Memory B cell (primary cell): ENCODE measurements around the gene NTM.

ENCODE experiments used
- ATAC-seq: fragments of 150-1000 bp; cut with Tn5 transposase; 2 replicates; pipeline ENCODE4 v1.10.0; 2021; ENCODE audit warnings: low read depth, mild to moderate bottlenecking, moderate library complexity
- DNase-seq, 2 donors: peaks; one replicate each; pipeline ENCODE4 v3.0.0; 2022; ENCODE audit warnings: low spot score in 2 of 2
- H3K27ac Mint-ChIP-seq: one replicate; pipeline ENCODE4 v1.8.0; 2022; ENCODE audit warnings: mild to moderate bottlenecking, moderate library complexity, mixed read lengths
- H3K27me3 Mint-ChIP-seq: one replicate; pipeline ENCODE4 v1.8.0; 2022; ENCODE audit warnings: mixed read lengths
- H3K36me3 Mint-ChIP-seq: one replicate; pipeline ENCODE4 v1.8.0; 2022; ENCODE audit warnings: mild to moderate bottlenecking, mixed read lengths
- H3K4me1 Mint-ChIP-seq: one replicate; pipeline ENCODE4 v1.8.0; 2022; ENCODE audit warnings: mixed read lengths
- H3K4me3 Mint-ChIP-seq: one replicate; pipeline ENCODE4 v1.8.0; 2022; ENCODE audit warnings: mild to moderate bottlenecking, moderate library complexity, mixed read lengths
- H3K9me3 Mint-ChIP-seq: one replicate; pipeline ENCODE4 v1.8.0; 2022; ENCODE audit warnings: mixed read lengths

Gene NTM

DNA sequence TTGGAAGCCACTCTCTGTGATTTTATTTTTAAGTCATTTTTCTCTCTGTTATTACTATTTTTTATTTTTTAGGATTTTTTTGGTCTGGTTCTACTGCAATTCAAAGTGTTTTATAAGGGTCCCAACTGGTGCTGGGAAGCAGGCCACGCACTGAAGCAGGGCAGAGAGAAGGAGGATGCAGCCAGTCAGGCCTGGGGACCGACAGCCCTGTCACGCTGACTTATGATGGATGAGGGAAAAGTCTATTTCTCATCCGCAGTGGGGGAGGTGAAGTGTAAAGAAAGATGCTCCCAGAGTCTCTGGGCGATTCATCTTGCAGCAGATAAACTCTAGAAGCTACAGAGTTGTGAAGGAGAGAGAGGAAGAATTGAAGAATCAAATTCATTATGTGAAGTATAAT lies 191.6 kb downstream of the NTM start:
- H3K27ac Mint-ChIP-seq, result no peak overlapping the region

DNA sequence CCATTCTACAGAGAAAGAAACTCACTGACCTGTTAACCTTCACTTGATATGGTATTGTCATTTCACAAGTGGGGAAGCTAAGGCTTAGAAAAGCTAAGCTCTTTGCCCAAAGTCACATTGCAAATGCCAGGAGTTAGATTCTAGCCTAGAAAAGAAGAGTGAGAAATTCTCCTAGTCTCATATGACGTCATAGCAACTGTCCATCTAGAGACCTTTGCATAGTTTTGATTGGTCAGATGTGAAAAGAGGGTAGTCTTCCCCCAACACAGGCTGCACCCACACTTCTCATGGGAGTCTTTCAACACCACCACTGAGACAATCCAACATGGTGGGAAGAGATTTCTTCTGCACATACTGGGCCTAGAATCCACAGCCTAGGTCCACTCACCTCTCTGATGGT lies 197.9 kb downstream of the NTM start:
- no peak overlapping the region for H3K4me3 Mint-ChIP-seq
- no peaks in the 10 kb centered on the region for H3K4me1 Mint-ChIP-seq
- H3K9me3 Mint-ChIP-seq, result no peaks in the 10 kb centered on the region
- H3K36me3 Mint-ChIP-seq, result no peaks in the 10 kb centered on the region
- ATAC-seq, result no peak
- no peak for DNase-seq
- peaks cover 1% of the 10 kb centered on the region for H3K27me3 Mint-ChIP-seq
- no peak overlapping the region for H3K27ac Mint-ChIP-seq

More for the DNA sequence above, 191.6 kb downstream of the NTM start:
- Mint-ChIP-seq H3K4me3 (no peak overlapping the region), H3K36me3 (no peaks in the 10 kb centered on the region), H3K27me3 (no peaks in the 10 kb centered on the region), H3K9me3 (peaks cover 5% of the 10 kb centered on the region), H3K4me1 (no peaks in the 10 kb centered on the region)
- no peak for ATAC-seq
- DNase-seq, result no peak

DNA sequence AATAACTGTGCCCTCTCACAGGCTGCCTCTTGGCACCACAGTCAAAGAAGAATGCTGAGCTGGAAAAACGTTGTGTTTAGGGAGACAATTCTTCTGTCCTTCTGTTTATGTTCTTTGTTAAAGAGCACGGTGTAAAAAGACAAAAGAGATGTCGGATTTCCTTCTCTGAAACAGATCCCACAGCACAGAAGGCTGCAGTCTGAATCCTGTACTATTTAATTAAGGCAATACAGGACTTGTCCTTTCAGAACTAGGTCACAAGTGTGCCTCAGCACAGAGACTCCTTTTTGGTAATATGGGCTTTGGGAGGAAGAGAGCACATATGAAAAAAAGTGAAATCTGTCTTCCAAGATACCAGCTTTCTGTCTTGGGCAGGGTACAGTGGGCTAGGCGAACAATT lies 201.2 kb downstream of the NTM start:
- Mint-ChIP-seq H3K4me3 (no peak overlapping the region), H3K27me3 (peaks cover 3% of the 10 kb centered on the region), H3K36me3 (no peaks in the 10 kb centered on the region), H3K27ac (no peak overlapping the region), H3K4me1 (no peaks in the 10 kb centered on the region), H3K9me3 (no peaks in the 10 kb centered on the region)
- DNase-seq (no peak), ATAC-seq (no peak)

DNA sequence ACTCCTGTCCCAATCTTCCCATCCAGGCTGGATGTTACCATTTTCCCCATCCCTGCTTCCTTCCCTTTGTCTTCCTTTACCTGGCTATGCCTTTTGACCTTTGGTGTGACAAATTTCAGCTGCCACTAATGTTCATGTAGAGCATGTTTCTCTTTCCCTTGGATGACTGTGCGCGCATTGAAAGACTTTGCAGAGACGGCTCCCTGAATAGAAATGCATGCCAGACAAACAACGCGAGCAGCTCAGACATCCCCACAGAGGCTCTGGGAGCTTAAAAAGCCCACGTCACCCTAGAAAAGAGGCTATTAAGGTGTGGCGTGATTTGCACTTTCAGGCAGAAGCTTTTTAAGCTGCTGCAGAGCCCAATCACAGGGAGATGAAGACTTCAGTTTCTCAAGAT lies 202.0 kb downstream of the NTM start:
- peaks cover 3% of the 10 kb centered on the region for H3K27me3 Mint-ChIP-seq
- H3K9me3 Mint-ChIP-seq, result no peaks in the 10 kb centered on the region
- ATAC-seq, result no peak
- no peak overlapping the region for H3K4me3 Mint-ChIP-seq
- H3K4me1 Mint-ChIP-seq, result no peaks in the 10 kb centered on the region
- no peaks in the 10 kb centered on the region for H3K36me3 Mint-ChIP-seq
- H3K27ac Mint-ChIP-seq, result no peak overlapping the region
- no peak for DNase-seq

DNA sequence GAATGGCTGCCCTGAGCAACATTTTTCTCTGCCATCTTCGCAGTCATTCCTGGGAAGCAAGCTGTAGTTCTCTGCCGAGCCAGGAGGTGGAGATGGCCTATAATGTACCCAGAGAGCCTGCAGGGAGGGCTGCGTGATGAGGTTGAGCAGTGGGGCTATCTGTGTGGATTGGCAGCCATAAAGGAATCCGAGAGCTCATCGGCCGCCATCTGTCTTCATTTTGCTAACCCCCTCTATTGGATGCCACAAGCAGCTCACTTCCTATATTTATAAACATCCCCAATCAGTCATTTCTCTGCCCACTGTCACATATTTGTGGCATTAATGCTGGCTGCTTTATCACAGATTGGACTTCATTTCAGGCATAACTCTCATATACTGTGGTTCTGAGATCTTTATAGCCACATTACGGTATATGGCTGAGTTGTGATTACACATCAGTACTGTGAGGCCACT lies 209.5 kb downstream of the NTM start:
- DNase-seq, result no peak
- Mint-ChIP-seq H3K36me3 (no peaks in the 10 kb centered on the region), H3K4me1 (no peaks in the 10 kb centered on the region), H3K9me3 (no peaks in the 10 kb centered on the region), H3K27ac (no peak overlapping the region), H3K27me3 (no peaks in the 10 kb centered on the region), H3K4me3 (no peak overlapping the region)
- no peak for ATAC-seq

DNA sequence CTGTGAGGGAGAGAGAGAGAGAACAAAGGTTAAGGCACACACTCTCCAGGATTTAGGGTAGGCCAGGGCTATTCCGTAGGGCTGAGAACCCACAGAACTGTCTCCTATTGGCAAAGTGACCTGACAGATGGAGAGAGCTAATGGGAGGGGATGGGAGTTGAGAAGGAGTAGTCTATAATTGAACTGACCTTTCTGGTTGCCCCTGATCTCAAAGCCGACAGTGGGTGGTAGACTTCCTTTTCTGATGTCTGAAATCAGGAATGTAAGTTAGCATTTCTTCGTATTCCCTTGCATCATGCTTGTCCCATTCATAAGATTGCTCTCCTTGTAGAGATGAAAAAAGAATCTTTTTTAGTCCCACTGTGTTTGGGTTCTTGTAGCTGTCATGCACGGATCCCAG lies 210.1 kb downstream of the NTM start:
- DNase-seq (no peak), ATAC-seq (no peak)
- Mint-ChIP-seq H3K4me1 (no peaks in the 10 kb centered on the region), H3K36me3 (no peaks in the 10 kb centered on the region), H3K4me3 (no peak overlapping the region), H3K27ac (no peak overlapping the region), H3K27me3 (no peaks in the 10 kb centered on the region), H3K9me3 (no peaks in the 10 kb centered on the region)

DNA sequence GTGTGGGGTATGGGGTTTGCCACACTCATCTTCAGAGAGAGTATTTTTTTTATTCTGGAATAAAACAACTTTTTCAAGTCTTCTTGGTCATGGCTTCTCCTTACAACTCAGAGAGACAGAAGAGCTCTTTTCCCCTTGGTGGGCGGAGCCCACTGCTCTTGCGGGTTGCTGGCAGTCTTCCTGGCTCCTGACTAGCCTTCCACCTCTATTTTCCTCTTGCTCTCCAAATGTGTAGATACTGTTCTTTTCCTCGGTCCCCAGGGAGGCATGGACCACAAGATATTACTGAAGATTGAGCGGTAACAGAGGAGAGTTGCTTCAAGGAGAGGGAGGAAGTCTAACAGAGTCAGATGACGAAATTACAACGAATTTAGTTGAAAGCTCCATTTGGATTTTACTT lies 210.6 kb downstream of the NTM start:
- DNase-seq, result no peak
- peaks cover 2% of the 10 kb centered on the region for H3K9me3 Mint-ChIP-seq
- no peak overlapping the region for H3K4me3 Mint-ChIP-seq
- no peak for ATAC-seq
- peaks cover 1% of the 10 kb centered on the region for H3K36me3 Mint-ChIP-seq
- no peaks in the 10 kb centered on the region for H3K4me1 Mint-ChIP-seq
- H3K27ac Mint-ChIP-seq, result no peak overlapping the region
- H3K27me3 Mint-ChIP-seq, result peaks cover 2% of the 10 kb centered on the region

DNA sequence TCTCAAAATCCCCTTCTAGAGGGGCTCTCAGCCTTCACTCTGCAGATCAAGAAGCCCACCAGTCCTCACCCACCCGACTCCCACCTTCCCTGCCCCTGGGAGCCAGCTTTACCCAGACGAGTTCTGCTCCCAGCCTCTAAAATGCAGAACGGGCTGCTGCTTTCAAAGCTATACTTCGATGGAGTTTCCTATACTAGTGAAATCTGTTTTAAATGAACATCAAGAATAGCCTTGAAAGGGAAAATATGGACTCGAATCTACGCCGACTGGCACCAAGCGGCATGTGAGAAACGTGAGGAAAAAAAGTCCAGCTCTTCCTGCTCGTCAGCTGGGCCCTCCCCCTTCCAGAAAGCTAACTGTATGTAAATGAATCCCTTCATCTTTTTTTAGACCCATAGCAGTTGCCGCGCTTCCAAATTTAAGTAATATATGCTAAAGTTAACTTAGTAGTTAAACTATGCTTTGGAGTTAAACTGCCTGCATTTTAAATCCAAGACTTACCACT lies 211.7 kb downstream of the NTM start:
- H3K4me1 Mint-ChIP-seq, result no peaks in the 10 kb centered on the region
- no peak overlapping the region for H3K4me3 Mint-ChIP-seq
- H3K9me3 Mint-ChIP-seq, result peaks cover 2% of the 10 kb centered on the region
- no peak overlapping the region for H3K27ac Mint-ChIP-seq
- no peak for DNase-seq
- H3K36me3 Mint-ChIP-seq, result peaks cover 1% of the 10 kb centered on the region
- H3K27me3 Mint-ChIP-seq, result peaks cover 2% of the 10 kb centered on the region
- ATAC-seq, result no peak

DNA sequence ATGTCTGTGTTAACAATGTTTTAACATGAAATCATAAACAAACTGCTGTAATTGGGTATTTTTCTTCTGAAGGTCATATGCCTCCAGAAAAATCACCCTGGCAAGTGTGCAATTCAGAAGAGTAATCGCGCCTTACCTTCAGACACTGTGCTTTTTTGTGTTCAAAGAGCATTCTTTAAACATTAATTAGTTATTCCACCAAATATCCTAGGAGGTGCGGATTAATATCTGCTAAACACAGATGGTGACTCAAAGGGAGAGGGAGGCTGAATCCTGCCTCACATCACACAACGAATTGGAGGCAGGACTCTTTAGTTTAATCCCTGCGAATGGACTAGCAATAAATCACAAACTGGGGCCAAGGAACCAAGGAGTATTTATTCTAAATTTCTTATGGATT lies 213.0 kb downstream of the NTM start:
- Mint-ChIP-seq H3K27me3 (peaks cover 2% of the 10 kb centered on the region), H3K4me3 (no peak overlapping the region), H3K36me3 (peaks cover 1% of the 10 kb centered on the region), H3K9me3 (peaks cover 4% of the 10 kb centered on the region), H3K27ac (no peak overlapping the region), H3K4me1 (no peaks in the 10 kb centered on the region)
- no peak for ATAC-seq
- DNase-seq, result no peak

DNA sequence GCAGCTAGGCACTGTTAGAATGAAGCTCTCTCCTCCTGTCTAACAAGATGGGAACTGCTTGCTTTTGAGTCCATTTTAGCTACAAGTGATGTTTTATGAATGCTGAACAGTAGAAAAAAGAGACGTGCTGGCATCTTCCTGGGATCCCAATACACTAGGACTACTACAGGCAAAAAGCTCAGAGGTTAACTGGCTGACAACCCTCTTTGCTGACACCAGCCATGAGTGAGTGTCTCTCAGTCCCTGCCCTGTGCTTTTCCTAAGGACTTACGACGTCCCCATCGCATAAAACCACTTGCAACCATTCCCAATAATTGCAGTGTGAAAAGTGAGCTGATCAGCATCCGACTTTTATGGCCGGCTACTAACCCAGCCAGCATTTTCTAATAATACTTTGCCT lies 213.5 kb downstream of the NTM start:
- peaks cover 1% of the 10 kb centered on the region for H3K36me3 Mint-ChIP-seq
- no peak for ATAC-seq
- H3K4me1 Mint-ChIP-seq, result no peaks in the 10 kb centered on the region
- no peak for DNase-seq
- H3K27ac Mint-ChIP-seq, result no peak overlapping the region
- peaks cover 2% of the 10 kb centered on the region for H3K27me3 Mint-ChIP-seq
- no peak overlapping the region for H3K4me3 Mint-ChIP-seq
- H3K9me3 Mint-ChIP-seq, result peaks cover 4% of the 10 kb centered on the region

DNA sequence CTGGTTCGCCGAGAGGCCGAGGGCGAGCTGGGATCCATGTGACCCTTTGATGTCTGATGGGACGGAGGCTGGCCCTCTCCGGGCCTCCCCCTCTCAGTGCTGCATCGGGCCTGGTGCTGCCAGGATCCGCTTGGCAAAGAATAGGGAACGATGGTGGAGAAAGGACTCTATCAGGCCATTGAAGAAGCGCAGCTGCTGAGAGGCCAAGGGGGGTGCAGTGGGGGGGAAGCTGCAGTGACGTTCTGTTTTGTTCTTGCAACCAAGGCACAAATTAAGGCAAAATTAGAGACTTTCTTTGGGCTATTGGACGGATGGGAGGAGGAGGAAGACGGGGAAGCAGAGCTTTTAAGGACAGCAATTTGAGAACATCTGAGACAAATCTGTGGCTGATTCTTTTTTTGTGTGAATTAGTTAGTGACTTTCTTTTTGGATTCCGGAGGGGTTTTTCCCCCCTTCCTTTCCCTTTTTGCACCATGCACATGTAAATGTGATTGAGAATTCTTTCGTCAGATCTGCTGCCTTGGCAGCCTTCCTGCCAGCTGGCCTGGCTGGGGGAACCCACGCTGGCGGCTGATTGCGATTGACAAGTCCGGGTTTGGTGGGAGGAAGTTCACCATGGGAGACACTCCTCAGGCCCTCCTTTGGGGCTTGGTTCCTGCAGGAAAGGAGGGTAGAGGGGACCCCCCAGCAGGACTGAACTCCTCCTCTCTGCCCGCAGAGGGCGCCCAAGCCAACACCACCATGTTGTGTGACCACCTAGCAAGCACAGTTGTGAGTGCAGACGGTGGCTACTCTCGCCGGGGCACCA lies 214.6 kb downstream of the NTM start:
- H3K27ac Mint-ChIP-seq, result no peak overlapping the region
- H3K4me1 Mint-ChIP-seq, result no peaks in the 10 kb centered on the region
- H3K36me3 Mint-ChIP-seq, result peaks cover 1% of the 10 kb centered on the region
- peaks cover 2% of the 10 kb centered on the region for H3K27me3 Mint-ChIP-seq
- H3K9me3 Mint-ChIP-seq, result peaks cover 4% of the 10 kb centered on the region
- no peak overlapping the region for H3K4me3 Mint-ChIP-seq
- ATAC-seq (no peak), DNase-seq (no peak)

DNA sequence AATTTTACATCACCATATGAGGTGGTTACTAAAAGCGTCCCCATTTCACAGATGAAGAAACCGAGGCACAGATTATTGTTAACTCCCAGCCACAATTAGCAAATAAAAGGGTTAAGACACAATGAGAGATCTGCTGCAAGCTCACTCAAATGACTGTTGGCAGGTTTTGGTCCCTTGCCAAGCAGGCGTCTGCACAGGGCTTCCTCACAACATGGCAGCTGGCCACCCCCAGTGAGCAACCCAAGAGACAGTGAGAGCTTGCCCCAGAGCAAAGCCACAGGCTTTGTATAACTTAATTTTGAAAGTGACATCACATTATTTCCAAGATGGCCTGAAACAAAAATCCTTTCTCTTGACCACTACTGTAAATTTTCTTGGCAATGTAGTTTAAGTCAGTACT lies 217.6 kb downstream of the NTM start:
- H3K4me1 Mint-ChIP-seq, result no peaks in the 10 kb centered on the region
- no peak overlapping the region for H3K4me3 Mint-ChIP-seq
- H3K27ac Mint-ChIP-seq, result no peak overlapping the region
- ATAC-seq (no peak), DNase-seq (no peak)
- H3K9me3 Mint-ChIP-seq, result peaks cover 4% of the 10 kb centered on the region
- H3K36me3 Mint-ChIP-seq, result peaks cover 1% of the 10 kb centered on the region
- peaks cover 2% of the 10 kb centered on the region for H3K27me3 Mint-ChIP-seq

DNA sequence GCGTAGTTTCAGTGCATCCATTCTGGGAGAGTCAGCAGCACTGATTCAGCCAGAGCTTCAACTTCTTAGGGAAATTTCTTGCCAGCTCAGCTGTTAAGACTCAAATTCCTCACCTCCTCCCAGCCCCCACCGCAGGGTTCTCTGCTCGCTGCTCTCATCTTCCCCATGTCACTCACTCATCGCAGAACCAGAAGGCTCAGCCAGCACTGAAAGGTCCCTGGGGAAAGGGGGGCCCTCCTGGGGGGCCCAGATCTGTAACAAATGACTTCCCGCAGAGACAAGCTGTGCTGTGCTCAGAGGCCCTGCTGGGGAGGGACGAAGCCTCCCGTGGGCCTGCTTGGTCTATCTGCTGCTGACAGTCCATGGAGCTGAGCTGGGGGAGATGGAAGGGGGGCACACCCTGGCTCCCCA lies 220.6 kb downstream of the NTM start:
- DNase-seq, result no peak

DNA sequence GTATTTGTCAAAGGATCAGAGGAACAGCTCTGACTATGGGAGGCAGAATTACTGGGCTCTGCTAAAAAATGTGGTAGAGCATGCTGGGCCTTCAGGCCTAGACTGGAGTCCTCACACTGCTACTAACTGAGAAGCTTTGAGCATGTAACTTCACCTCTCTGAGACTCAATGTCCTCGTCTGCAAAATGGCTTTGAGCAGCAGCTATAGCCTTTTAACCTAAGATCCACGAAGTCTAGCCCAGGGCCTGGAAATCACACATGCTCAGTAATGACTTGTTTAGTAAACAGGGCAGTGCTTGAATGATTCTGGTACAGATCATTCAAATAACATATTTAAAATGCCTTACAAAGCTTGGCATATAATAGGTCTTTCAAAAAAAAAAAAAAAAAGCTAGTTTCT lies 221.7 kb downstream of the NTM start:
- Mint-ChIP-seq H3K4me1 (no peaks in the 10 kb centered on the region), H3K4me3 (no peak overlapping the region), H3K36me3 (no peaks in the 10 kb centered on the region), H3K9me3 (peaks cover 2% of the 10 kb centered on the region), H3K27me3 (no peaks in the 10 kb centered on the region), H3K27ac (no peak overlapping the region)
- no peak for ATAC-seq
- no peak for DNase-seq

More for the DNA sequence above, 220.6 kb downstream of the NTM start:
- Mint-ChIP-seq H3K27me3 (no peaks in the 10 kb centered on the region), H3K4me3 (no peak overlapping the region), H3K9me3 (peaks cover 2% of the 10 kb centered on the region), H3K4me1 (no peaks in the 10 kb centered on the region), H3K27ac (no peak overlapping the region), H3K36me3 (no peaks in the 10 kb centered on the region)
- ATAC-seq, result no peak

DNA sequence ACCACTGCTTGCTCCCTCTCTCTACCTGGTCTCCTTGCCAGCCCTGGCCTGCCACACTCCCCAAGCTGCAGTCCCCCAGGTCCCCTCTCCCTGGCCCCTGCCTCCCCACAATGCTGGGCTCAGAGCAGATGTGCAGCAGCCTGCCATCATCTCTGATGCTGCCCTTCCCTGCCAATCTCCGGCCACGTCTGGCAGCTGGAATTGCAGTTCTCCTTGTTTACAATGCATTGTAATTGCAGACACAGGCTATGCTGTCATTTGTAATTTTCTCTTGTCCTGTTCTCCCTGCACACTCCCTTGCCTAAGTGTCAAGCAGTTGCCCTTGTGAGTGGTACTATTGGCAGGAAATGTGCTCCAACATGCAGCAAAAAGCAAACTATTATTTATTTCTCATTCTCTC lies 222.3 kb downstream of the NTM start:
- no peaks in the 10 kb centered on the region for H3K27me3 Mint-ChIP-seq
- no peaks in the 10 kb centered on the region for H3K9me3 Mint-ChIP-seq
- no peak for ATAC-seq
- DNase-seq, result no peak
- H3K27ac Mint-ChIP-seq, result no peak overlapping the region
- H3K36me3 Mint-ChIP-seq, result no peaks in the 10 kb centered on the region
- H3K4me1 Mint-ChIP-seq, result no peaks in the 10 kb centered on the region
- H3K4me3 Mint-ChIP-seq, result no peak overlapping the region
